ENCODE results near the gene SFXN3.

The SFXN3 gene

DNA sequence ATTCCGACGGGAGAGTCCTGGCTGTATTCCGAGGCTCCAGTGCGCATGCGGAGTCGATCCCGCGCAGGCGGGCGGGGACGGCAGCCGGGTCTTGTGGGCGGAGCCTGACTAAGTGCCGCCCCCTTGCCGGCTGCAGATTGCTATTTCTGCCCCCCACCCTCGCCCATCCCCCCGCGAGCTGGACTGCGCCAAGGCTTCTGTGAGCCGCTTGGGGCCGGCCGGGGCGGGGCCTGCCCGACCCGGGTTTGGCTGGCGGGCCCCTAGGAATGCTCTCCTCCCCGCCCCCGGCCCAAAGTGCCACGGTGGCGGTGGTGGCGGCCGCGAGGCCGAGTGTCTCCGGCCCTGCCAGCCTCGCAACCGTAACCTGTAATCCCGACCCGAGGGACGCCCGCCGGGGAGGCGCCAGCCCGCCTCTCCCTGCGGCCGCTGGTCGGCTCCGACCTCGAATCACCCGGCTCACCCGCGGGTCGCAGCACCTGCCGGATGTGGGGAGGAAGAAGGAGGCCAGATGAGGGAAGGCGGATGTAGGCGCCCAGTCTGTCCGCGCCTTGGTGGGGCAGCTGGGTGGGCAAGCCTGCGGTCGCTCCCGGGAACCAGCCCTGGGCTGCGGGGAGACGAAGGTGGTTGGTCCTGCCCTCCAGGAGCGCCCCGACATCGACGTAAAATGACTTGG lies 30.1 kb downstream of the SFXN3 start:
- DNase-seq = peak; percentile 88 to 96 (median 93)

DNA sequence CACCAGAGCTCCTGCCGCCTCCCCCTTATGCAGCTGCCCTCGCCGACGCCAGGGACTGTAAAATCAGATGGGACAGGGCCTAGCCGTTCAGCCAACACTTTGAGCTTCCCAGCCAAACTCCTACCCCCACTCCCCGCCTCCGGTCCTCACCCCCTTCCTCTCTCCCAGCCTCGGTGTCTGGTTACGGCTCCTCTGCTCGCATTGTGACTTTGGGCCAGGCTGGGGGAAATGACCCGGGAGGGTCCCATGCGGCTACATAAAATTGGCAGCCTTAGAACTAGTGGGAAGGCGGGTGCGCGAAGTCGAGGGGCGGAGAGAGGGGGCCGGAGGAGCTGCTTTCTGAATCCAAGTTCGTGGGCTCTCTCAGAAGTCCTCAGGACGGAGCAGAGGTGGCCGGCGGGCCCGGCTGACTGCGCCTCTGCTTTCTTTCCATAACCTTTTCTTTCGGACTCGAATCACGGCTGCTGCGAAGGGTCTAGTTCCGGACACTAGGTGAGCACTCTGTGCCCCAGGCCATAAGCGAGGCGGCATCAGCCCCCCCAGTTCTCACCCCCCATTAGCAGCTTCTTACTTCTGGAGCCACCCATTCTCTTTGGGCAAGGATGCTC lies 30.7 kb downstream of the SFXN3 start, which contains the start of gene KAZALD1:
Gene KAZALD1 (plus strand): TSS at position 366 of the 608 bp plus-strand sequence. CDS start 604 bp downstream, outside the sequence.
- peak in 2 of 3 experiments; percentile 33 to 45 for DNase-seq

DNA sequence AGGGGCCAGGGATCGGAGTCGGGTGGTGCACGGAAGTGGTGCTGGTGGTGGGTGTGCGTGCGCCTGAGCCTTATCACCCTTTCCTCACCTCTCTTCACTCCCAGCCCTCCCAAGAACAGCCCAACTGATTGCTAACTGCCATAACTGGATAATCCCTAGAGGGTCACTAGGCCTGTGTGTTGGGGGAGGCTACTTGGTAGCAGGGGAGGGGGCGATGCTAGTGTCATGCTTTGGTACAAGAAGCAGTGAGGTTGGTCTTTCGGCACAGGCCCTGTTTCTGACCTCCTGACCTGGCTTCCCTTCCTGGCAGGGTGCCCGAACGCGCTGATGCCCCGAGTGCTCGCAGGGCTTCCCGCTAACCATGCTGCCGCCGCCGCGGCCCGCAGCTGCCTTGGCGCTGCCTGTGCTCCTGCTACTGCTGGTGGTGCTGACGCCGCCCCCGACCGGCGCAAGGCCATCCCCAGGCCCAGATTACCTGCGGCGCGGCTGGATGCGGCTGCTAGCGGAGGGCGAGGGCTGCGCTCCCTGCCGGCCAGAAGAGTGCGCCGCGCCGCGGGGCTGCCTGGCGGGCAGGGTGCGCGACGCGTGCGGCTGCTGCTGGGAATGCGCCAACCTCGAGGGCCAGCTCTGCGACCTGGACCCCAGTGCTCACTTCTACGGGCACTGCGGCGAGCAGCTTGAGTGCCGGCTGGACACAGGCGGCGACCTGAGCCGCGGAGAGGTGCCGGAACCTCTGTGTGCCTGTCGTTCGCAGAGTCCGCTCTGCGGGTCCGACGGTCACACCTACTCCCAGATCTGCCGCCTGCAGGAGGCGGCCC lies 31.4 kb downstream of the SFXN3 start:
- DNase-seq = peak; percentile 53 to 73 (median 73)

DNA sequence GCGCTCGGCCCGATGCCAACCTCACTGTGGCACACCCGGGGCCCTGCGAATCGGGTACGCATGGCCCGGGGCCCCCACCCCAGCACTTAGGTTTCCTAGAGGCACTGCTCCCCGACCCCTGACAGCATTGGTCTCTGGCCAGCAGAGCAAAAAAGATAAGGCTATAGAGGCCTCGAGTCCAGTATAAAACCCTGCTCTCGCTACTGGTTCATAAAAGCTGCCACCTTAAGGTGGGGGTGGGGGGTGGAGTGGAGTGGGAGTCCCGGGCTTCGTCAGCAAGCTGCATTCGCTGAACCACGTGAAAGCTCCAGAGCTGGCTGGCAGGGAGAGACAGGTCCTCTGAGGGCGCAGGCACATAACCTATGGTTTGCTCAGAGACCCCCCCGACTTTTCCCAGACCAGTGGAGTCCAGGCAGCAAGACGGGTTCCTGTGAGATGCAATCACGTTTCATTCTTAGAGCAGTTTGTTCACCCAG lies 32.1 kb downstream of the SFXN3 start:
- DNase-seq = peak in 1 of 3 experiments; percentile 54

DNA sequence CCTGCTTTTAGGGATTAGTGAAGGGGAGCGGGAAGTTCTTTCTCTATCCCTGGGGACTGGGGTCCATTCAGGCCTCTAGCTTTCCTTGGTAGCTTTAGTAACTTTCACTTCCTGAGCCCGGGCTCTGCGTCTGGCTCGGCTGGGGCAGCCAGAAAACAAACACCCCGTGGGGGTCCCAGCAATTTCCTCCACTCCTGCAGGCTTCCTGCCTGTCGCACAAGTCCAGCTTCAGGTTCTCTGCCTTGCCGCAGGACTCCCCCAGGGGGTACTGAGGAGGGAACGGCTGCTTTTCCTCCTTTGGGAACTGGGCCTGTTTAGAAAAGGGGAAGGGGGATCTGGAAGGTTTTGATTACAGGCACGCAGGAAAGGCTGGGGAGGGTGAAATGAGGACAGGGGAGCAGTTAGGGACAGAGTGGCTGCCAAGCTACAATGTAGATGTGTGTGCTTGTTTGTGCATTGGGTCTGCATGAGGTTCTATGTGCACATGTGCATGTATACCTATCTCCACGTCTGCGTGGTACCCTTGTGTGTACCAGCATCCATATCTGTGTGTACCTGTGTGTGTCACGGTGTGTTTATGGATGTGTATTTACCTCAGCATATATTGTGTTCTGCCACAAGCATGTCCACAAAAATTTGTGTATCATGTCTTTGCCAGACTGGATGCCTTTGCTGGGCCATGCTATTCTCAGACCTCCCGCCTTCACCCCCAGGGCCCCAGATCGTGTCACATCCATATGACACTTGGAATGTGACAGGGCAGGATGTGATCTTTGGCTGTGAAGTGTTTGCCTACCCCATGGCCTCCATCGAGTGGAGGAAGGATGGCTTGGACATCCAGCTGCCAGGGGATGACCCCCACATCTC lies 32.7 kb downstream of the SFXN3 start:
- peak in 2 of 3 experiments; percentile 14 to 33 for DNase-seq

DNA sequence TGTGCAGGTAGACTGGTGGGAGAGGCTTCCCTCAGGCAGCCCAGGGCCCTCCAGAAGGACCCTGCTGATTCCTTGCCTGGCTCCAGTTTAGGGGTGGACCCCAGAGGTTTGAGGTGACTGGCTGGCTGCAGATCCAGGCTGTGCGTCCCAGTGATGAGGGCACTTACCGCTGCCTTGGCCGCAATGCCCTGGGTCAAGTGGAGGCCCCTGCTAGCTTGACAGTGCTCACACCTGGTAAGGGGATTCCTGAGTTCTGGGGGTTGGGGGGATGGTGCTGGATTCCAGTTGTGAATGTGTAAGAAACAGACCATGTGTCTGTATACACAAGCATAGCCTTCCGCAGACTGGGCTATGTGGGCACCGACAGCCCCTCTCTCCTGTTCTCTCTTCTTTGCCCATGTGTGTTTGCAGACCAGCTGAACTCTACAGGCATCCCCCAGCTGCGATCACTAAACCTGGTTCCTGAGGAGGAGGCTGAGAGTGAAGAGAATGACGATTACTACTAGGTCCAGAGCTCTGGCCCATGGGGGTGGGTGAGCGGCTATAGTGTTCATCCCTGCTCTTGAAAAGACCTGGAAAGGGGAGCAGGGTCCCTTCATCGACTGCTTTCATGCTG lies 33.5 kb downstream of the SFXN3 start:
- DNase-seq = no peak

DNA sequence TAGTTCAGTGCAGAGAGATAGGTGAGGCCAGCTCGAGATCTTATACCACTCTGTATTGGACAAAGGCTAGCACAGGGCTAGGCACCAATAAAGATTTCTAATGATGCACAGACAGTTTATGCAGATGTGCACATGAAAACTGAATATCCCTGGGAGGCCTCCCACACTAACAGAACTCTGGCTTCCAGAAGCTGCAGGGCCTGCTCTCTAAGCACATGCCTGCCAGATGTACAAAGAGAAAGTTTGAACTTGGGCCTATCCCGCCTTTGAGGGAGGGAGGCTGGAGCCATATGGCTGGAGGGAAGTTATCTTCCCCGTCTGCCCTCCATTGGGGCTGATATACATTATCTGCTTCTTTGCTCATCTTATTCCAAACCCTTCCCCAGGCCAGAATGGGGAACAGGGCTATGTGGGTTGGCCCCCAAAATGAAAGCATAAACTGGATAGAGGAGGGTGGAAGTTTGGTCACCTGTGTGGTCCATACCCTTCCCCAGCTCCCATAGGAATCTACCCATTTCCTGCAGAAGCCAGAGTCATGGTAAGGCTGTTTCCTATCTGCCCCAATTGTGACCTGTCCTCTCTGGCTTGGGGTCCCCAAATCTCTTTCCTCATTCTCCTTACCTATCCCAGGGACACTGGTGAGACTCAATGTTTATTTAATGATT lies 34.6 kb downstream of the SFXN3 start:
- DNase-seq = no peak

DNA sequence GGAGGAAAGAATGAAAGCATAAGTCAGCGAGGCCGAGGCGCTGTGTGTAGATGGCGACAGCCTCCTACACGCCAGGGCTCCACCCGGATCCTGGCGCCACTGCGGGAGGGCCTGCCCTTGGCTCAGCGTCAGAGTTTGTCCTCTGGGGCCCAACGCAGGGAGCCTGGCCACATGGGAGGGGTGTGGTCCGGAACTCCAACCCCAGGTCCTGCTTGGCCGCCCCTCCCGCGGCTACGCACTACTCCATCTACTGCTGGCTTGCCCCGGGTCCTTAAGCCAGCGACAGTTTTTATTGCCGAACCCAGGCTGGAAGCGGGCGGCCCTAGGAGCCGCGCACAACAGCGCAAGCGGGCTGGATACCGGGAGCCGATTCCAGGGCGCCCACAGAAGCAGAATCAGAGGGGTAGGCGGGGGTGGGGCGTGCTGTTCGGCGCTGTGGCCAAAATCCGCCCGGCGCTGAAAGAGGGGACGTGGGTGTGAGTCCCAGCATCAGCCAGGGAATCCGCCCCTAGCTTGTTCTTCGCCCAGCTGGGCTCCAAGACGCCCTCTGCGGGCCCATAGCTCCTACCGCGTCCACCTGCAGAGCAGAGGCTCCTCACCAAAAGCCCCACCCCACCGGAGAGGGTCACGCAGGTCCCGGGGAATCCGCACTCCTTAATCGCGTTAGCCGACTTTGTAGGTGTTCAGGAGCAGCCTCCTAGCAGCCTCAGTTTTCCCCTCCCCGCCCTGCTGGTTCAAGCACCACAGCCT lies 35.3 kb downstream of the SFXN3 start:
- peak; percentile 45 to 68 (median 45) for DNase-seq

- peak in 2 of 3 experiments; percentile 52 to 57 for DNase-seq
Measured at GRCh38 chr10:101066896-101067355, 35.9 kb downstream of the SFXN3 start.

DNA sequence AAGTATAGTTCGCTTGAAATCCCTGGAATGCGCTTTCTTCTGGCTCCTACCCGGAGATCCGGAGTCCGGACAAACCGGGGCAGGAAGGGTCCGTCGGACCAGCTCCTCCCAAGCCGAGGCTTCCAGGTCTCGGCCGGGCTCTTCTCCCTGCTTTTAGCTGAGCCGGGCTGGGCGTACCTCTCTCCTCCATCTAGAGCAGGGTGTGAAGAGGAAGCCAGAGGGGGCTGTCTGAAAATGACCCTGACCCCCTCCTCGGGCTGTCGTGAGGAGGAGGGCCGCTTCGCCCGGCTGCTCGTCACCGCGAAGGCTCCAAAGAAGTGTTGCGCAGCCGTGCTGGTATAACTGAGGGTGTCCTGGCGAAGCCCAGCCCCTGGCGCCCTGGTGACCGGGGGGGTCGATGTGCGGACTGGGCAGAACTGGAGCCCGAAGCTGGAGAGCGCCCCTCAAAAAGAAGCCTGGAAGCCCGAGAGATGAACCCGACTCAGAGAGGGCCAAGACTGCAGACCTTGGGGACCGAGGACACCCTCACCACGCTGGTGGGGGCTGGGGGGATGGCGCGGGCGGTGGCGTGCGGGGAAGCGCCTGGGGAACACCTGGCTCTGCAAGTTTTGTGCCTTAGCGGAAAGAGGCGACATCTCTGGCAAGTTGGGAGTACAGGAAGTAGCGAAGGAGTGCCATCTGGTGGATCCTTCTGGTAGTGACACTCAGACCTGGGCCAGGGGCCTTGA lies 36.5 kb downstream of the SFXN3 start:
- peak; percentile 68 to 81 (median 79) for DNase-seq

DNA sequence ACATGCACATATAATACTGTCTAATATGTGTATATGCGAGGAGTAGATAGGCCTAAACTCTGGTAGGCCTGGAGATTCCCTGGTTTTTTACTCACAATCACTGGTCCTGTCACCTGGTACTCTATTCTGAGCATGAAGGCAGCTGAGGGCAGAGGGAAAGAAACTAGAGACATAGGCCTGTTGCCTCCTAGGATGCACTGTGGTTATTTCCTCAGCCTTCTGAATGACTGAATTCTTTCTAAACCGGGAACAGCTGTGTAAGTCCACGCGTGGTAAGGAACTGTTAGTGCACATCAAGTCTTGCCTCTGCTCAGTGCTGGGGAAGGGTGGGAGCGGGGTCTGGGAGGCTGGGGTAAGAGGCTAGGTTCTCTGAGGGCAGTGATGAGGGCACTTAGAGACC lies 38.4 kb downstream of the SFXN3 start:
- no peak for DNase-seq

- no peak for DNase-seq
Measured at GRCh38 chr10:101070098-101070497, 39.1 kb downstream of the SFXN3 start.

DNA sequence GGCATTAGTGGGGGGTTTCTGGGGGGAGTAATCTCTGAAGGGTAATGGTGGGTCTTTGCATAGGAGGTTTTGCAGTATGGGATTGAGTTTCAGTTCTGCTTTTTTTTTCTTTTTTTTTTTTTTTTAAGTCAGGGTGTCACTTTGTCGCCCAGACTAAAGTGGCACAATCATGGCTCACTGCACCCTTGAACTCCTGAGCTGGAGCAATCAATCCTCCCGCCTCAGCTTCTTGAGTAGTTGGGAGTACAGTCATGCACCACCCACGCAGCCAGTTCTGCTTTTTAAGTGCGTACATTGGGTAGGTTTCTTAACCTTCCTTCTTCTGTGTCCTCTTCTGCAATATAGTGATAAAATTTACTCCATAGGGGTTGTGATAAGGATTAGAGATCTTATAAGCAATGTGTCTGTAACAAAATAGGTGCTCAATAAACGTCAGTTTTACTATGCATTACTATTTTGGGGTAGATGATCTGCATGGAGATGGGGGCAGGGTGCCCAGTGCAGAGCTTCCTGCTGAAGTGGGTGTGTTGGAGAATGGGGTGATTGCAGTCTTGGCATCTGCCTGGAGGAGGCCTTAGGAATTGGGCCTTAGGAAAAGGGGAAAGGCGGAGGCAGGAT lies 40.3 kb downstream of the SFXN3 start:
- DNase-seq = no peak

- no peak for DNase-seq
Measured at GRCh38 chr10:101071885-101072433, 40.9 kb downstream of the SFXN3 start.

GRCh38 chr10:101072923-101073322 lies 41.9 kb downstream of the SFXN3 start:
- no peak for DNase-seq

- DNase-seq = no peak
Measured at GRCh38 chr10:101073631-101074030, 42.6 kb downstream of the SFXN3 start.

DNA sequence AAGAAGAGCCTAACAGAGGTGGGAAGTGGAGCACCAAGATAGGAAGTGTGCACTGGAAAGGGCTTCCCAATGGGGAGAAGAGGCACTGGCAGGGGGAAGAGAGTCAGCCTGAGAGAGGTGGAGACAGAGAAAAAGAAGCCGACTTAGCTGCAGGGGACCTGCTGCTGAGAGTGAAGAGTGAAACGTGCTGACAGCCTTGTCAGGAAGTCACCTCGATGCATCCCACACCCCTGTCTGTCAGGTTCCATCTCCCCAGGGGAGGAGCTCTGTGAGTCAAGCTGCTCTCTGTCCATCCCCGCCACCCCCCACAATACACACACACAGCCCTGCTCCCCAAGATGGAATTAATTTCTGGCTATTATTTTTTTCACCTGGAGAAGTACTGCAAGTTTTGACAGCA lies 44.7 kb downstream of the SFXN3 start:
- DNase-seq = peak in 1 of 3 experiments; percentile 11

- no peak for DNase-seq
Measured at GRCh38 chr10:101076630-101077029, 45.6 kb downstream of the SFXN3 start.

- DNase-seq = no peak
Measured at GRCh38 chr10:101079874-101080273, 48.8 kb downstream of the SFXN3 start.
